Measurements from ENCODE around the gene TSPEAR. TPM values are rescaled to one million over a fixed set of nuclear protein-coding genes. Genes with fewer than 3 reads are reported as not detected.

The TSPEAR gene
- total RNA-seq, 1 experiment from 2014 or later, result 2.1 TPM

DNA sequence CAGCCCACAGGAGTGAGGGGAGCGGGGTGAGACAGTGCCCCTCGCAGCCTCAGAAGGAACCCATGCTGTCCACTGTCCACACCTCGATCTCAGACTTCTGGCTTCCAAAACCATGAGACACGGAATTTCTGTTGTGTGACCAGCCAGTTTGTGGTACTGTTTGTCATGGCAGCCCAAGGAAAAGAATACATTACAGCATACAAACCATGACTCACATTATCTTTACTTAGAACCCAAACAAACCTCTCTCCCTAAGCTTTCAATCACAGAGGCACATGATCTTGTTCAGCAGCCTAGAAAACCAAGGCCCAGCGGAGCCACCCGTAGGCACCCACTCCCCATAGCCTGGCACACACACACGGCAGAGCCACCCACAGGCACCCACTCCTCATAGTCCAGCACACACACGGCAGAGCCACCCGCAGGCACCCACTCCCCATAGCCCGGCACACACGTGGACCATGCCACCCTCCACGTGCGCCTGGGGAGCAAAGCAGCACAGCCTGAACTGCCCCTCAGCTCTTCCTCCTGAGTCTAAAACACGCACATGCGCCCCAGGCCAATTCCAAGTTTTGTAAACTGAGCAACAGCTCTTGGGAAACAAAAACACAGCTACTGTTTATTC, 138.3 kb downstream of the TSPEAR start (continued):
- TF ChIP-seq, protein P1, sequence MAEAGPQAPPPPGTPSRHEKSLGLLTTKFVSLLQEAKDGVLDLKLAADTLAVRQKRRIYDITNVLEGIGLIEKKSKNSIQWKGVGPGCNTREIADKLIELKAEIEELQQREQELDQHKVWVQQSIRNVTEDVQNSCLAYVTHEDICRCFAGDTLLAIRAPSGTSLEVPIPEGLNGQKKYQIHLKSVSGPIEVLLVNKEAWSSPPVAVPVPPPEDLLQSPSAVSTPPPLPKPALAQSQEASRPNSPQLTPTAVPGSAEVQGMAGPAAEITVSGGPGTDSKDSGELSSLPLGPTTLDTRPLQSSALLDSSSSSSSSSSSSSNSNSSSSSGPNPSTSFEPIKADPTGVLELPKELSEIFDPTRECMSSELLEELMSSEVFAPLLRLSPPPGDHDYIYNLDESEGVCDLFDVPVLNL (CRISPR knock-in tag; IDR thresholded peaks at IDR 0.05; ENCODE audit: borderline replicate concordance, low read depth), result no peak
- TF ChIP-seq NFE2L1 (CRISPR knock-in tag; IDR thresholded peaks at IDR 0.05), result no peak
- TF ChIP-seq EMX1 (CRISPR knock-in tag; IDR thresholded peaks at IDR 0.05), result no peak
- no peak for TF ChIP-seq HMGA2 (CRISPR knock-in tag; IDR thresholded peaks at IDR 0.05)
- TF ChIP-seq SOX15 (CRISPR knock-in tag; IDR thresholded peaks at IDR 0.05), result no peak
- TF ChIP-seq PRRX2 (CRISPR knock-in tag; IDR thresholded peaks at IDR 0.05), result no peak
- TF ChIP-seq, protein P2, sequence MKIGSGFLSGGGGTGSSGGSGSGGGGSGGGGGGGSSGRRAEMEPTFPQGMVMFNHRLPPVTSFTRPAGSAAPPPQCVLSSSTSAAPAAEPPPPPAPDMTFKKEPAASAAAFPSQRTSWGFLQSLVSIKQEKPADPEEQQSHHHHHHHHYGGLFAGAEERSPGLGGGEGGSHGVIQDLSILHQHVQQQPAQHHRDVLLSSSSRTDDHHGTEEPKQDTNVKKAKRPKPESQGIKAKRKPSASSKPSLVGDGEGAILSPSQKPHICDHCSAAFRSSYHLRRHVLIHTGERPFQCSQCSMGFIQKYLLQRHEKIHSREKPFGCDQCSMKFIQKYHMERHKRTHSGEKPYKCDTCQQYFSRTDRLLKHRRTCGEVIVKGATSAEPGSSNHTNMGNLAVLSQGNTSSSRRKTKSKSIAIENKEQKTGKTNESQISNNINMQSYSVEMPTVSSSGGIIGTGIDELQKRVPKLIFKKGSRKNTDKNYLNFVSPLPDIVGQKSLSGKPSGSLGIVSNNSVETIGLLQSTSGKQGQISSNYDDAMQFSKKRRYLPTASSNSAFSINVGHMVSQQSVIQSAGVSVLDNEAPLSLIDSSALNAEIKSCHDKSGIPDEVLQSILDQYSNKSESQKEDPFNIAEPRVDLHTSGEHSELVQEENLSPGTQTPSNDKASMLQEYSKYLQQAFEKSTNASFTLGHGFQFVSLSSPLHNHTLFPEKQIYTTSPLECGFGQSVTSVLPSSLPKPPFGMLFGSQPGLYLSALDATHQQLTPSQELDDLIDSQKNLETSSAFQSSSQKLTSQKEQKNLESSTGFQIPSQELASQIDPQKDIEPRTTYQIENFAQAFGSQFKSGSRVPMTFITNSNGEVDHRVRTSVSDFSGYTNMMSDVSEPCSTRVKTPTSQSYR (CRISPR knock-in tag; IDR thresholded peaks at IDR 0.05), result no peak
- no peak for TF ChIP-seq ZNF232 (CRISPR knock-in tag; IDR thresholded peaks at IDR 0.05)
- no peak for TF ChIP-seq NFATC4 (CRISPR knock-in tag; IDR thresholded peaks at IDR 0.05)

DNA sequence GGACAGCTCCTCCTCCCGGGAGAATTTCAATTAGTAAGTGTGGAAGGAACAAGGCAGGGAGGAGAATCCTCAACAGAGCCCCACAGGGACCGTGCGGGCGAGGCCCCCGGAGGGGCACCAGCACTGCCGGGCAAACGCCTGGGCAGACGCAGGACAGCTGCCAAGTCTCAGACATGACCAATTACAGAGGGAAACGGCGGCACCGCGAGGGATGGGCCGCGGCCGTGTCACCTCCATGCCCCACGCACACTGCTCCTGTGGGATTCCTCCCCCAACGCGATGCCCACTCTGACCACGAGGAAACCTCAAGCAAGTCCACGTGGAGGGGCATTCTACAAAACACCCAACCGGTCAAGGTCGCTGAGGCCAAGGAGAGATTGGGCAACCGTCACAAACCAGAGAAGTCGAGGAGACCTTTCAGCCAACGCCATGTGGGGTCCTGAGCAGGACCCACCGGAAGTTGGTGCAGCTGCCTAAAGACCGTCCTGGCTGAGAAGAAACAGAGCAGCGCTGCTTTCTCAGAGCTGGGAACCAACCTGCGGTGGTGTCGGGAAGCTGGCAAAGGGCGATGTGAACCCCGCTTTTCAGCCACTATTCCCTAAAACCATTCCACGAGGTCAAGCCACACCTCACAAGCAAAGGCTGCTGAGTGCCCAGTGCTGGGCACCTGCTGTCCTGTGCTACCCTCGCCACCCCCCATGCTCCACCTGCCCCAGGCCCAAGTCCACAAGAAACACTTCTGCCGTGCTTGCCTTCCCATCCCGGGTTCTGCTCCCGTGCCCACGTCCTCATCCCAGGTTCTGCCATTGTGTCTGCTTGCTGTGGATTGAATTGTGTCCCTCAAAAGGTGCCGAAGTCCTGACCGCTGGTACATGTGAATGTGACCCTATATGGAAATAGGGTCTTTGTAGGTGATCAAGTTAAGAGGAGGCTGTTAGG, 139.3 kb downstream of the TSPEAR start:
- Mint-ChIP-seq H3K27ac (no peak overlapping the region), H3K4me3 (no peak overlapping the region), H3K4me1 (peaks cover 11% of the 10 kb centered on the region), H3K27me3 (ENCODE audit: low read depth) (peaks cover 6% of the 10 kb centered on the region), H3K36me3 (peaks cover 23% of the 10 kb centered on the region), H3K9me3 (peaks cover 29% of the 10 kb centered on the region)
- ChIA-PET POLR2A (no interaction called here), CTCF (interaction anchor here (1.3 kb wide), 1 partner anchor 221 kb away, joined by 4 read pairs; no protein-coding TSS in a partner anchor)
- DNase-seq (ENCODE audit: low spot score) (no peak), ATAC-seq (no peak)
- TF ChIP-seq, protein P3, sequence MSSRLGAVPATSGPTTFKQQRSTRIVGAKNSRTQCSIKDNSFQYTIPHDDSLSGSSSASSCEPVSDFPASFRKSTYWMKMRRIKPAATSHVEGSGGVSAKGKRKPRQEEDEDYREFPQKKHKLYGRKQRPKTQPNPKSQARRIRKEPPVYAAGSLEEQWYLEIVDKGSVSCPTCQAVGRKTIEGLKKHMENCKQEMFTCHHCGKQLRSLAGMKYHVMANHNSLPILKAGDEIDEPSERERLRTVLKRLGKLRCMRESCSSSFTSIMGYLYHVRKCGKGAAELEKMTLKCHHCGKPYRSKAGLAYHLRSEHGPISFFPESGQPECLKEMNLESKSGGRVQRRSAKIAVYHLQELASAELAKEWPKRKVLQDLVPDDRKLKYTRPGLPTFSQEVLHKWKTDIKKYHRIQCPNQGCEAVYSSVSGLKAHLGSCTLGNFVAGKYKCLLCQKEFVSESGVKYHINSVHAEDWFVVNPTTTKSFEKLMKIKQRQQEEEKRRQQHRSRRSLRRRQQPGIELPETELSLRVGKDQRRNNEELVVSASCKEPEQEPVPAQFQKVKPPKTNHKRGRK (CRISPR knock-in tag; IDR thresholded peaks at IDR 0.05; ENCODE audit: borderline replicate concordance), result no peak
- no peak for TF ChIP-seq RORB (CRISPR knock-in tag; IDR thresholded peaks at IDR 0.05)
- TF ChIP-seq ZBTB21 (CRISPR knock-in tag; IDR thresholded peaks at IDR 0.05; ENCODE audit: borderline replicate concordance), result no peak
- TF ChIP-seq, protein P4, sequence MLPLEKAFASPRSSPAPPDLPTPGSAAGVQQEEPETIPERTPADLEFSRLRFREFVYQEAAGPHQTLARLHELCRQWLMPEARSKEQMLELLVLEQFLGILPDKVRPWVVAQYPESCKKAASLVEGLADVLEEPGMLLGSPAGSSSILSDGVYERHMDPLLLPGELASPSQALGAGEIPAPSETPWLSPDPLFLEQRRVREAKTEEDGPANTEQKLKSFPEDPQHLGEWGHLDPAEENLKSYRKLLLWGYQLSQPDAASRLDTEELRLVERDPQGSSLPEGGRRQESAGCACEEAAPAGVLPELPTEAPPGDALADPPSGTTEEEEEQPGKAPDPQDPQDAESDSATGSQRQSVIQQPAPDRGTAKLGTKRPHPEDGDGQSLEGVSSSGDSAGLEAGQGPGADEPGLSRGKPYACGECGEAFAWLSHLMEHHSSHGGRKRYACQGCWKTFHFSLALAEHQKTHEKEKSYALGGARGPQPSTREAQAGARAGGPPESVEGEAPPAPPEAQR (CRISPR knock-in tag; IDR thresholded peaks at IDR 0.05), result no peak
- TF ChIP-seq, protein P5, sequence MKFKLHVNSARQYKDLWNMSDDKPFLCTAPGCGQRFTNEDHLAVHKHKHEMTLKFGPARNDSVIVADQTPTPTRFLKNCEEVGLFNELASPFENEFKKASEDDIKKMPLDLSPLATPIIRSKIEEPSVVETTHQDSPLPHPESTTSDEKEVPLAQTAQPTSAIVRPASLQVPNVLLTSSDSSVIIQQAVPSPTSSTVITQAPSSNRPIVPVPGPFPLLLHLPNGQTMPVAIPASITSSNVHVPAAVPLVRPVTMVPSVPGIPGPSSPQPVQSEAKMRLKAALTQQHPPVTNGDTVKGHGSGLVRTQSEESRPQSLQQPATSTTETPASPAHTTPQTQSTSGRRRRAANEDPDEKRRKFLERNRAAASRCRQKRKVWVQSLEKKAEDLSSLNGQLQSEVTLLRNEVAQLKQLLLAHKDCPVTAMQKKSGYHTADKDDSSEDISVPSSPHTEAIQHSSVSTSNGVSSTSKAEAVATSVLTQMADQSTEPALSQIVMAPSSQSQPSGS (CRISPR knock-in tag; IDR thresholded peaks at IDR 0.05; ENCODE audit: borderline replicate concordance, low read depth), result no peak
- no peak for TF ChIP-seq ATF1 (CRISPR knock-in tag; IDR thresholded peaks at IDR 0.05)
- TF ChIP-seq, protein P2 (CRISPR knock-in tag; IDR thresholded peaks at IDR 0.05), result no peak
- TF ChIP-seq, protein P6, sequence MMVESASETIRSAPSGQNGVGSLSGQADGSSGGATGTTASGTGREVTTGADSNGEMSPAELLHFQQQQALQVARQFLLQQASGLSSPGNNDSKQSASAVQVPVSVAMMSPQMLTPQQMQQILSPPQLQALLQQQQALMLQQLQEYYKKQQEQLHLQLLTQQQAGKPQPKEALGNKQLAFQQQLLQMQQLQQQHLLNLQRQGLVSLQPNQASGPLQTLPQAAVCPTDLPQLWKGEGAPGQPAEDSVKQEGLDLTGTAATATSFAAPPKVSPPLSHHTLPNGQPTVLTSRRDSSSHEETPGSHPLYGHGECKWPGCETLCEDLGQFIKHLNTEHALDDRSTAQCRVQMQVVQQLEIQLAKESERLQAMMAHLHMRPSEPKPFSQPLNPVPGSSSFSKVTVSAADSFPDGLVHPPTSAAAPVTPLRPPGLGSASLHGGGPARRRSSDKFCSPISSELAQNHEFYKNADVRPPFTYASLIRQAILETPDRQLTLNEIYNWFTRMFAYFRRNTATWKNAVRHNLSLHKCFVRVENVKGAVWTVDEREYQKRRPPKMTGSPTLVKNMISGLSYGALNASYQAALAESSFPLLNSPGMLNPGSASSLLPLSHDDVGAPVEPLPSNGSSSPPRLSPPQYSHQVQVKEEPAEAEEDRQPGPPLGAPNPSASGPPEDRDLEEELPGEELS (CRISPR knock-in tag; IDR thresholded peaks at IDR 0.05), result no peak
- TF ChIP-seq HMGA2 (CRISPR knock-in tag; IDR thresholded peaks at IDR 0.05), result no peak
- TF ChIP-seq, protein P7, sequence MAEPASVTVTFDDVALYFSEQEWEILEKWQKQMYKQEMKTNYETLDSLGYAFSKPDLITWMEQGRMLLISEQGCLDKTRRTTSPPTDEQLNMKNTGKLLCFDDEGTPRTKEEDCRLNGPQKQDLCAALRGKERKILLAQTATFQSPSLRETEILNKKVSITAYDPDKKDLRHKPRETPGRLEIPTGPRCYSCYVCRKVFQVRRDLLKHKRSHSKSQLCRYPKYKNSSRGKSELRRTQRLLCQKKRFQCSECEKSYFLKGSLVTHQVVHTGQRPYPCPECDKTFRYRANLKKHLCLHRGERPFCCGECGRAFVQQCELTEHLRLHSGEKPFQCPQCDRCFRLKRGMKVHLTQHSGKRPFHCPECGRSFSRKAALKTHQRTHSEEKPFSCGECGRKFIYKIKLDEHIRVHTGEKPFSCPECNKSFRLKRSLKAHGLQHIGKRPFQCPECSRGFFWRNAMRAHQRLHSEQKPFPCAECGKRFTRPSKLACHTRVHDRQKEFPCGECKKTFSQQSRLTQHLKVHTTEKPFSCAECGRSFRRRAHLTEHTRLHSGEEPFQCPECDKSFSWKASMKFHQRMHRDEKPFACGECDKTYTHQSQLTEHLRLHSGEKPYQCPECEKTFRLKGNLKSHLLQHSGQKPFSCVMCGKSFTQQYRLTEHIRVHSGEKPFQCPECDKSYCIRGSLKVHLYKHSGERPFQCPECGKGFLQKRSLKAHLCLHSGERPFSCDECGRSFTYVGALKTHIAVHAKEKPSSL (CRISPR knock-in tag; conservative IDR thresholded peaks at IDR 0.05), result no peak
- TF ChIP-seq NR2C2 (CRISPR knock-in tag; IDR thresholded peaks at IDR 0.05), result no peak
